Measurements from ENCODE around the gene MNT.

Gene MNT

GRCh38 chr17:2375406-2375805 is 25.5 kb downstream of the MNT start:
- intact Hi-C loops (cut with DNase I; ENCODE audit: low total_unique reads): no loop called here
- Histone ChIP-seq H3K4me3 (no peak overlapping the region), H3K27ac (no peak overlapping the region), H3K9me3 (no peaks in the 10 kb centered on the region), H3K27me3 (no peaks in the 10 kb centered on the region), H3K36me3 (peaks cover 6 to 98% (median 81%) of the 10 kb centered on the region in 3 donors), H3K4me1 (no peaks in the 10 kb centered on the region)
- TF ChIP-seq, protein P1, sequence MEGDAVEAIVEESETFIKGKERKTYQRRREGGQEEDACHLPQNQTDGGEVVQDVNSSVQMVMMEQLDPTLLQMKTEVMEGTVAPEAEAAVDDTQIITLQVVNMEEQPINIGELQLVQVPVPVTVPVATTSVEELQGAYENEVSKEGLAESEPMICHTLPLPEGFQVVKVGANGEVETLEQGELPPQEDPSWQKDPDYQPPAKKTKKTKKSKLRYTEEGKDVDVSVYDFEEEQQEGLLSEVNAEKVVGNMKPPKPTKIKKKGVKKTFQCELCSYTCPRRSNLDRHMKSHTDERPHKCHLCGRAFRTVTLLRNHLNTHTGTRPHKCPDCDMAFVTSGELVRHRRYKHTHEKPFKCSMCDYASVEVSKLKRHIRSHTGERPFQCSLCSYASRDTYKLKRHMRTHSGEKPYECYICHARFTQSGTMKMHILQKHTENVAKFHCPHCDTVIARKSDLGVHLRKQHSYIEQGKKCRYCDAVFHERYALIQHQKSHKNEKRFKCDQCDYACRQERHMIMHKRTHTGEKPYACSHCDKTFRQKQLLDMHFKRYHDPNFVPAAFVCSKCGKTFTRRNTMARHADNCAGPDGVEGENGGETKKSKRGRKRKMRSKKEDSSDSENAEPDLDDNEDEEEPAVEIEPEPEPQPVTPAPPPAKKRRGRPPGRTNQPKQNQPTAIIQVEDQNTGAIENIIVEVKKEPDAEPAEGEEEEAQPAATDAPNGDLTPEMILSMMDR (IDR thresholded peaks at IDR 0.05): no peak
- no peak for DNase-seq

- H3K4me3 ChIP-seq: no peak overlapping the region
- H3K9me3 ChIP-seq: no peaks in the 10 kb centered on the region
- peaks cover 6 to 98% (median 76%) of the 10 kb centered on the region in 3 donors for H3K36me3 ChIP-seq
- no peak for DNase-seq
- TF ChIP-seq, protein P1 (IDR thresholded peaks at IDR 0.05): no peak
- H3K4me1 ChIP-seq: no peaks in the 10 kb centered on the region
- intact Hi-C loops (cut with DNase I; ENCODE audit: low total_unique reads): no loop called here
- no peak overlapping the region for H3K27ac ChIP-seq
- H3K27me3 ChIP-seq: no peaks in the 10 kb centered on the region
These were observed 26.1 kb downstream of the MNT start for GRCh38 chr17:2374549-2375285.

GRCh38 chr17:2373179-2373578 is 27.7 kb downstream of the MNT start:
- no peaks in the 10 kb centered on the region for H3K27me3 ChIP-seq
- DNase-seq: no peak
- intact Hi-C loops (cut with DNase I; ENCODE audit: low total_unique reads): no loop called here
- H3K9me3 ChIP-seq: no peaks in the 10 kb centered on the region
- TF ChIP-seq, protein P1 (IDR thresholded peaks at IDR 0.05): no peak
- H3K27ac ChIP-seq: no peak overlapping the region
- H3K36me3 ChIP-seq: peaks cover 6 to 98% (median 66%) of the 10 kb centered on the region in 3 donors
- no peaks in the 10 kb centered on the region for H3K4me1 ChIP-seq
- no peak overlapping the region for H3K4me3 ChIP-seq

GRCh38 chr17:2372681-2373080 is 28.2 kb downstream of the MNT start:
- TF ChIP-seq, protein P1 (IDR thresholded peaks at IDR 0.05): no peak
- Histone ChIP-seq H3K9me3 (no peaks in the 10 kb centered on the region), H3K36me3 (peaks cover 6 to 98% (median 61%) of the 10 kb centered on the region in 3 donors), H3K4me1 (no peaks in the 10 kb centered on the region), H3K27me3 (no peaks in the 10 kb centered on the region), H3K27ac (no peak overlapping the region), H3K4me3 (no peak overlapping the region)
- DNase-seq: no peak
- intact Hi-C loops (cut with DNase I; ENCODE audit: low total_unique reads): no loop called here

DNA sequence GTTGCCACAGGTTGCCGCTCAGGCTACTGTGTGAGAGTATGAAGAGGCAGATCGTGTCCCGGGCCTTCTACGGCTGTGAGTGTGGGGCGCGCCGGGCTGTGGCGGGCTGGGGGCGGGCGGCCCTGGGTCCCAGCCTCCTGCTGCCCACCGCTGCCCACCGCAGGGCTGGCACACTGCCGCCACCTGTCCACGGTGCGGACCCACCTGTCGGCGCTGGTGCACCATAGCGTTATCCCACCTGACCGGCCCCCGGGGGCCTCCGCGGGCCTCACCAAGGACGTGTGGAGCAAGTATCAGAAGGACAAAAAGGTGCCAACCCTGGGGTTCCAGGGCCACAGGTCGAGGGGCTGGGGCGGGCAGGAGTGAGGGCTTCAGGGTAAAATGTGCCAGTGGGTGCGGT is 28.7 kb downstream of the MNT start:
- no peaks in the 10 kb centered on the region for H3K27me3 ChIP-seq

More for the DNA sequence above, 28.7 kb downstream of the MNT start:
- Histone ChIP-seq H3K27ac (no peak overlapping the region), H3K9me3 (no peaks in the 10 kb centered on the region), H3K36me3 (peaks cover 6 to 98% (median 58%) of the 10 kb centered on the region in 3 donors), H3K4me3 (no peak overlapping the region), H3K4me1 (no peaks in the 10 kb centered on the region)
- no peak for DNase-seq
- intact Hi-C loops (cut with DNase I; ENCODE audit: low total_unique reads): no loop called here
- TF ChIP-seq, protein P1 (IDR thresholded peaks at IDR 0.05): no peak

Data from tibial artery (tissue), 4 donors.